ENCODE measurements around the gene SLC16A9. TPM values are rescaled to one million over a fixed set of nuclear protein-coding genes. Genes with fewer than 3 reads are reported as not detected.
"Not testable (repeated sequence)": the region's sequence is repeated elsewhere in the genome, so short reads cannot be mapped to it uniquely, and the experiment has no call there.

SLC16A9 gene
- total RNA-seq, 1 donor from 2014 or later = 2.9 TPM

DNA sequence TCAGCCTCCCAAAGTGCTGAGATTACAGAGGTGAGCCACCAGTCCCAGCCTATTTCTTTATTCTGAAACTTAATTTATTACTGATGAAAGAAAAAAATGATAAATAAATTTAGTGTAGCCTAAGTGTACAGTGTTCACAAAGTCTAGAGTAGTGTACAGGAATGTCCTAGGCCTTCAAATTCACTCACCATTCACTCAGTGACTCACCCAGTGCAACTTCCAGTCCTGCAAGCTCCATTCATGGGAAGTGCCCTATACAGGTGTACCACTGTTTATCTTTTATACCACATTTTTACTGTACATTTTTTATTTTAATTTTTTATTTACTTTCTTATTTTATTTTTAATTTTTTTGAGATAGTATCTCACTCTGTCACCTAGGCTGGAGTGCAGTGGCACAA lies 31.4 kb upstream of the SLC16A9 start:
- no peak for DNase-seq (ENCODE audit: low spot score in 2 of 2)
- intact Hi-C loops (cut with DNase I) = no loop called here
- H3K27ac ChIP-seq = no peak overlapping the region
- no peaks in the 10 kb centered on the region for H3K4me1 ChIP-seq
- no peak overlapping the region for H3K4me3 ChIP-seq
- H3K27me3 ChIP-seq = no peaks in the 10 kb centered on the region
- H3K36me3 ChIP-seq = no peaks in the 10 kb centered on the region
- TF ChIP-seq, protein P1, sequence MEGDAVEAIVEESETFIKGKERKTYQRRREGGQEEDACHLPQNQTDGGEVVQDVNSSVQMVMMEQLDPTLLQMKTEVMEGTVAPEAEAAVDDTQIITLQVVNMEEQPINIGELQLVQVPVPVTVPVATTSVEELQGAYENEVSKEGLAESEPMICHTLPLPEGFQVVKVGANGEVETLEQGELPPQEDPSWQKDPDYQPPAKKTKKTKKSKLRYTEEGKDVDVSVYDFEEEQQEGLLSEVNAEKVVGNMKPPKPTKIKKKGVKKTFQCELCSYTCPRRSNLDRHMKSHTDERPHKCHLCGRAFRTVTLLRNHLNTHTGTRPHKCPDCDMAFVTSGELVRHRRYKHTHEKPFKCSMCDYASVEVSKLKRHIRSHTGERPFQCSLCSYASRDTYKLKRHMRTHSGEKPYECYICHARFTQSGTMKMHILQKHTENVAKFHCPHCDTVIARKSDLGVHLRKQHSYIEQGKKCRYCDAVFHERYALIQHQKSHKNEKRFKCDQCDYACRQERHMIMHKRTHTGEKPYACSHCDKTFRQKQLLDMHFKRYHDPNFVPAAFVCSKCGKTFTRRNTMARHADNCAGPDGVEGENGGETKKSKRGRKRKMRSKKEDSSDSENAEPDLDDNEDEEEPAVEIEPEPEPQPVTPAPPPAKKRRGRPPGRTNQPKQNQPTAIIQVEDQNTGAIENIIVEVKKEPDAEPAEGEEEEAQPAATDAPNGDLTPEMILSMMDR (IDR thresholded peaks at IDR 0.05) = no peak
- H3K9me3 ChIP-seq = no peaks in the 10 kb centered on the region

DNA sequence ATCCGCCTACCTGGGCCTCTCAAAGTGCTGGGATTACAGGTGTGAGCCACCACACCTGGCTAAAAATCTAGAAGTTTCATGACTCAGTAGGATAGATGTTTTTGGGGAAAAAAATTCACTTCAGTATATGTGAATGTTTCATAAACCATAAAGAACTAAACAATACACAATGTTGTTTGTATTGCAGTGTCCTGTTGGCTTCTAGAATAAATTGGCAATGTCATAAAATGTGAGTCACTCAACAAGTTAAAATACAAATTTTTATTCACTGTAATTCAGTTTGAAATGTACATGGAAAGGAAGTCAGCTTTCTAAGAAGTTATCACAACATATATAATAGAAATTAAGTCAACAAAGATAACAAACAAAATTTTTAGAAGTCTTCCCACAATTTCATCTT lies 27.1 kb upstream of the SLC16A9 start:
- intact Hi-C loops (cut with DNase I) = no loop called here

DNA sequence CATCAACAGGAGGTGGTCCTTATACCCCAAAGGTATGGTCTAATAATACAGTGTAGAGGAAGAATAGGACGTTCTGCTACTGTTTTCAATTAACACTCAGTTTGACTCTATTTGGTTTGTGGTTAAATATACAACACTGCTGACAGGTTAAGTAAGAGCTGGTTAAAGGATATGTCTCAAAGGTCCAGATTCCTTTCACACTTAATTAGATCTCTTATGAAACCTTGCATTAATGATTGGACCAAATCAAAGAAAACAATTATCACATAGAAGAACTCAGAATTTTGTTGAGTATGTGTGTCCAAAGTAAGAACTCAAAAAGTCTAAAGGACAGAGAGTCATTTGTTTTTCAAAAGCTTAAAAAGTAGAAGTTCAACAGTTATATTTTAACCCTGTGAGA lies 25.6 kb upstream of the SLC16A9 start:
- H3K4me1 ChIP-seq = no peaks in the 10 kb centered on the region
- TF ChIP-seq, protein P1 (IDR thresholded peaks at IDR 0.05) = no peak
- H3K9me3 ChIP-seq = no peaks in the 10 kb centered on the region
- DNase-seq (ENCODE audit: low spot score in 2 of 2) = no peak
- no peak overlapping the region for H3K4me3 ChIP-seq
- H3K27ac ChIP-seq = no peak overlapping the region
- no peaks in the 10 kb centered on the region for H3K27me3 ChIP-seq
- intact Hi-C loops (cut with DNase I) = no loop called here
- H3K36me3 ChIP-seq = no peaks in the 10 kb centered on the region

More for the DNA sequence above, 27.1 kb upstream of the SLC16A9 start:
- no peak for DNase-seq (ENCODE audit: low spot score in 2 of 2)
- Histone ChIP-seq H3K27me3 (no peaks in the 10 kb centered on the region), H3K4me1 (no peaks in the 10 kb centered on the region), H3K4me3 (no peak overlapping the region), H3K27ac (no peak overlapping the region), H3K9me3 (no peaks in the 10 kb centered on the region), H3K36me3 (no peaks in the 10 kb centered on the region)
- TF ChIP-seq, protein P1 (IDR thresholded peaks at IDR 0.05) = no peak

DNA sequence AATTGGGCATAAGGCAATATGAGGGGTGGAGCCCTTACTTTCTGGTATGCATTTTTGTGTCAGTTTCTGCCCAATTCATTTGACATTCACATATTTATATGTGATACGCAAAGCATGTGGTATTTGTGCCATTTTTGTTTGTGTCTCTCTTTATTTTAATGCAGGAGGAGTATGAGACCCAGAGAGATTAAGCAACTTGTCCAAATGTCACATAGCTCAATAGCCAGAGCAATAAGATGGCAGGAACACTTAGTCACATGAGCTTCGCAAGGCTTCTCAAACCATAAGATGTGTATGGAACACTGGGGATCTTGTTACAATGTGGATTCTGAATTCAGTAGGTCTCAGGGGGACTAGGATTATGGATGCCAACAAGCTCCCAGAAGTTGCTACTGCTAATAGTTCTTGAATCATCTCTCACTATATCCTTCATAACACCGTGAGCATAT lies 24.4 kb upstream of the SLC16A9 start:
- Histone ChIP-seq H3K27ac (no peak overlapping the region), H3K36me3 (no peaks in the 10 kb centered on the region), H3K27me3 (no peaks in the 10 kb centered on the region), H3K4me3 (no peak overlapping the region), H3K4me1 (no peaks in the 10 kb centered on the region), H3K9me3 (no peaks in the 10 kb centered on the region)
- no peak for DNase-seq (ENCODE audit: low spot score in 2 of 2)
- intact Hi-C loops (cut with DNase I) = no loop called here
- TF ChIP-seq, protein P1 (IDR thresholded peaks at IDR 0.05) = no peak

DNA sequence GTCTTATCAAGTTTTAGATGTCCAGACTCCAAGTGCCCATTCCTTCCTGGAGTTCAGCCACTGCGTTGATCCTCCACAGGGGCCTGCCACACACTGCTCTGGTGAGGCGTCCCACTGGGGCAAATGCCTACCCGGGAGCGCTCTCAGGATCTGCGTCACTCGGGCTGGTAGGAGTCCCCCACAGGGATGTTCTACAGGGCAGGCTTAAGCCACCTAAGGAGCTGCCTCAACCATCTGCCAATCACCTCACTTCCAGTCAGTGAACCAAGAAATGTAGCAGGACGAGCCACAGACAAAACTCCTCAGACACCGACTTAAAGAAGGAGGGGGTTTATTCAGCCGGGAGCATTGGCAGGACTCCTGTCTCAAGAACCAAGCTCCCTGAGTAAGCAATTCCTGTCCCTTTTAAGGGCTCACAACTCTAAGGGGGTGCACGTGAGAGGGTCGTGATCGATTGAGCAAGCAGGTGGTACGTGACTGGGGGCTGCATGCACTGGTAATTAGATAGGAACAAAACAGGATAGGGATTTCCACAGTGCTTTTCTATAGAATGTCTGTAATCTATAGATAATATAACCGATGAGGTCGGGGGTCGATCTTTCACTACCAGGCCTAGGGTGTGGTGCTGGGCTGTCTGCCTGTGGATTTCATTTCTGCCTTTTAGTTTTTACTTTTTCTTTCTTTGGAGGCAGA lies 23.8 kb upstream of the SLC16A9 start:
- H3K4me3 ChIP-seq; DNase-seq (ENCODE audit: low spot score in 2 of 2); intact Hi-C loops (cut with DNase I); H3K4me1 ChIP-seq; H3K27ac ChIP-seq; H3K9me3 ChIP-seq; H3K27me3 ChIP-seq; H3K36me3 ChIP-seq: not testable (repeated sequence)

DNA sequence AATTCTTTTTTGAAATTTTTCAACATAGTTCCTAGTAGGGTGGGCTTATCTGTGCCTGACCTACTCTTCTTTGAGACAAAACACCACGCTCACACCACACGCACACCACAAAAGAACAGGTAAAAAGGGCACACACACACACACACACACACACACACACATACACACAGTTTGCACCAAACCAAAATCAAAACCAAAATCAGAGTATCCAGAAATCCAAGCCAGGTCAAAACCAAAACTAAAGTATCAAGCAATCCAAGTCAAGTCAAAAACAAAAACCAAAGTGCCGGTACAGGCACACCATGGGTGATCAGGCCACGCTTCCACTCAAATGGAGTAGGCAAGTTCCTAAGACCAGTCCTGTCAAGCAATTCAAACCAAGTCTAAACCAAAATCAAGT lies 23.2 kb upstream of the SLC16A9 start:
- H3K27me3 ChIP-seq; H3K4me1 ChIP-seq; H3K9me3 ChIP-seq; H3K36me3 ChIP-seq; H3K4me3 ChIP-seq; intact Hi-C loops (cut with DNase I); H3K27ac ChIP-seq; DNase-seq (ENCODE audit: low spot score in 2 of 2): not testable (repeated sequence)

DNA sequence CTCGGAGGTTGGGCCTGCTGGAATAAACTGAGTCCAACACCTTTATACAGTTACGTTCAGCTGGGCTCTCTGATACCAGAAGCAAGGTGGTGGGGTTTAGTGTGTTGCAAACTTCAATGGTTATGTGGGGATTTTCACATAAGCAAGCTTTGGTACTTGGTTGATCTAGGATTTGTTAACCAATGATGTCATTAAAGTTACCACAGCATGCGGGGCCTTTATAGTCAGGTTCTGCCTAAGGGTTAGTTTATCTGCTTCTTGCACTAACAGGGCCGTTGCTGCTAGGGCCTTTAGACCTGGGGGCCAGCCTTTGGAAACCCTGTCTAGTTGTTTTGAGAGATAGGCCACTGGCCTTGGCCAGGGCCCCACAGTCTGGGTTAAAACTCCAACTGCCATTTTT lies 19.5 kb upstream of the SLC16A9 start:
- intact Hi-C loops (cut with DNase I); H3K36me3 ChIP-seq; H3K9me3 ChIP-seq; H3K4me1 ChIP-seq; H3K27ac ChIP-seq; DNase-seq (ENCODE audit: low spot score in 2 of 2); H3K4me3 ChIP-seq; H3K27me3 ChIP-seq: not testable (repeated sequence)

All from ascending aorta (tissue), 2 donors.